ENCODE results near the gene RDH12. TPM values are rescaled to one million over a fixed set of nuclear protein-coding genes. Genes with fewer than 3 reads are reported as not detected.

RDH12 gene
- total RNA-seq, 3 donors from 2014 or later (not counting 1 experiment from before 2014, with no cell fraction given): not detected

GRCh38 chr14:67765192-67765834 is 63.6 kb downstream of the RDH12 start:
- no peaks in the 10 kb centered on the region for H3K9me3 ChIP-seq (ENCODE audit: control insufficient read depth, insufficient read depth, low read length)
- H3K36me3 Mint-ChIP-seq: peaks cover 51% of the 10 kb centered on the region
- H3K27me3 ChIP-seq (ENCODE audit: control insufficient read depth, insufficient read depth, low read length): no peaks in the 10 kb centered on the region
- DNase-seq (no peak), ATAC-seq (no peak)
- H3K4me3 ChIP-seq (ENCODE audit: low read length): no peak overlapping the region
- H3K9me3 Mint-ChIP-seq: no peaks in the 10 kb centered on the region
- no peak overlapping the region for H3K27ac Mint-ChIP-seq
- H3K4me3 Mint-ChIP-seq: no peak overlapping the region
- no peaks in the 10 kb centered on the region for H3K4me1 ChIP-seq (ENCODE audit: control insufficient read depth, insufficient read depth, low read length)
- no peak overlapping the region for H3K27ac ChIP-seq (ENCODE audit: low read length)
- intact Hi-C loops (cut with micrococcal nuclease): no loop called here
- H3K4me1 Mint-ChIP-seq: no peaks in the 10 kb centered on the region
- TF ChIP-seq CTCF (IDR thresholded peaks at IDR 0.05): no peak
- H3K36me3 ChIP-seq (ENCODE audit: control insufficient read depth, insufficient read depth, low read length): peaks cover 75% of the 10 kb centered on the region
- no peaks in the 10 kb centered on the region for H3K27me3 Mint-ChIP-seq (ENCODE audit: low read depth in 2 of 2)
- WGBS (ENCODE audit: insufficient coverage): 98% methylated on average over 4 of the region's 5 CpGs

- Histone ChIP-seq H3K27me3 (ENCODE audit: control insufficient read depth, insufficient read depth, low read length) (no peaks in the 10 kb centered on the region), H3K4me3 (ENCODE audit: low read length) (no peak overlapping the region), H3K27ac (ENCODE audit: low read length) (no peak overlapping the region), H3K36me3 (ENCODE audit: control insufficient read depth, insufficient read depth, low read length) (peaks cover 69% of the 10 kb centered on the region), H3K9me3 (ENCODE audit: control insufficient read depth, insufficient read depth, low read length) (no peaks in the 10 kb centered on the region), H3K4me1 (ENCODE audit: control insufficient read depth, insufficient read depth, low read length) (no peaks in the 10 kb centered on the region)
- peak in 1 of 2 donors; percentile 4 for DNase-seq
- Mint-ChIP-seq H3K9me3 (no peaks in the 10 kb centered on the region), H3K4me3 (no peak overlapping the region), H3K27ac (no peak overlapping the region), H3K27me3 (ENCODE audit: low read depth in 2 of 2) (no peaks in the 10 kb centered on the region), H3K4me1 (no peaks in the 10 kb centered on the region), H3K36me3 (peaks cover 51% of the 10 kb centered on the region)
- ATAC-seq: no peak
- intact Hi-C loops (cut with micrococcal nuclease): no loop called here
- no peak for TF ChIP-seq CTCF (IDR thresholded peaks at IDR 0.05)
- WGBS (ENCODE audit: insufficient coverage): 80% methylated on average over 10 of the region's 10 CpGs
Measured at GRCh38 chr14:67766035-67766680, 64.5 kb downstream of the RDH12 start.

GRCh38 chr14:67768219-67768618 is 66.5 kb downstream of the RDH12 start:
- TF ChIP-seq CTCF (IDR thresholded peaks at IDR 0.05): no peak
- Mint-ChIP-seq H3K4me1 (no peaks in the 10 kb centered on the region), H3K27me3 (ENCODE audit: low read depth in 2 of 2) (no peaks in the 10 kb centered on the region), H3K36me3 (peaks cover 51% of the 10 kb centered on the region), H3K4me3 (no peak overlapping the region), H3K9me3 (no peaks in the 10 kb centered on the region), H3K27ac (no peak overlapping the region)
- 93% methylated on average over 1 of the region's 2 CpGs for WGBS (ENCODE audit: insufficient coverage)
- H3K27me3 ChIP-seq (ENCODE audit: control insufficient read depth, insufficient read depth, low read length): no peaks in the 10 kb centered on the region
- H3K4me3 ChIP-seq (ENCODE audit: low read length): no peak overlapping the region
- no peak overlapping the region for H3K27ac ChIP-seq (ENCODE audit: low read length)
- intact Hi-C loops (cut with micrococcal nuclease): no loop called here
- no peaks in the 10 kb centered on the region for H3K9me3 ChIP-seq (ENCODE audit: control insufficient read depth, insufficient read depth, low read length)
- ATAC-seq (no peak), DNase-seq (no peak)
- H3K36me3 ChIP-seq (ENCODE audit: control insufficient read depth, insufficient read depth, low read length): peaks cover 75% of the 10 kb centered on the region
- H3K4me1 ChIP-seq (ENCODE audit: control insufficient read depth, insufficient read depth, low read length): no peaks in the 10 kb centered on the region
